ENCODE results near the gene SPATA31E1.

GRCh38 chr9:87844506-87844905, 38.2 kb upstream of the SPATA31E1 start:
- TF ChIP-seq CTCF (IDR thresholded peaks at IDR 0.05) (no peak), POLR2AphosphoS5 (IDR thresholded peaks at IDR 0.05) (no peak)
